GM10248 (cell line): ENCODE results near the gene NHP2.
A peak's percentile ranks its signal among the peaks of the same experiment; 100 is the strongest.

Source experiments
- CTCF ChIA-PET: fragments of 300-600 bp; sonication (Branson Sonifier 250); formaldehyde crosslinking; extraction: SDS; loops from one replicate; lab custom pipeline; 2021; ENCODE audit warnings: antibody characterized with exemption; lab: Yijun Ruan, JAX
- POLR2A ChIA-PET: fragments of 350-650 bp; sonication (Branson Sonifier 250); formaldehyde crosslinking; extraction: SDS; loops from one replicate; lab custom pipeline; 2020; ENCODE audit warnings: antibody characterized with exemption; lab: Yijun Ruan, JAX
- DNase-seq: peaks from one replicate; pipeline ENCODE4 v3.0.0; 2012; ENCODE audit errors: extremely low spot score
- CTCF ChIP-seq: IDR thresholded peaks from 2 replicates; pipeline ENCODE4 v1.5.1; 2012; ENCODE audit warnings: mild to moderate bottlenecking, low read depth; ENCODE audit errors: extremely low read depth, missing control alignments, control extremely low read depth

The NHP2 gene

GRCh38 chr5:178116143-178116885 is 37.4 kb downstream of the NHP2 start:
- TF ChIP-seq CTCF, result no peak
- CTCF ChIA-PET, result interaction anchor here (0.9 to 5.4 kb wide), 8 partner anchors 9 to 40 kb away, joined by 3 to 28 read pairs (median 4); partner anchors contain the start of genes NHP2 and RMND5B
- peak; percentile 70 for DNase-seq
- POLR2A ChIA-PET, result interaction anchor here (0.6 to 1.9 kb wide), 2 partner anchors 88 to 187 kb away, joined by 5 to 7 read pairs; partner anchors contain the start of gene HNRNPAB

- DNase-seq, result no peak
- ChIA-PET POLR2A (interaction anchor here (0.6 to 1.9 kb wide), 2 partner anchors 88 to 187 kb away, joined by 5 to 7 read pairs; partner anchors contain the start of gene HNRNPAB), CTCF (interaction anchor here (0.9 to 4.1 kb wide), 6 partner anchors 10 to 39 kb away, joined by 3 to 28 read pairs (median 4); partner anchors contain the start of gene NHP2)
- TF ChIP-seq CTCF, result no peak
Observed at GRCh38 chr5:178115814-178116142, 37.9 kb downstream of the NHP2 start.

GRCh38 chr5:178115136-178115813 is 38.4 kb downstream of the NHP2 start:
- TF ChIP-seq CTCF, result no peak
- ChIA-PET POLR2A (interaction anchor here (1.9 kb wide), 1 partner anchor 89 kb away, joined by 5 read pairs; the partner anchor contains the start of gene HNRNPAB), CTCF (interaction anchor here (0.9 to 4.1 kb wide), 4 partner anchors 28 to 39 kb away, joined by 3 to 28 read pairs (median 4); partner anchors contain the start of gene NHP2)
- no peak for DNase-seq

GRCh38 chr5:178114325-178115135 is 39.2 kb downstream of the NHP2 start:
- no peak for DNase-seq
- POLR2A ChIA-PET, result interaction anchor here (0.9 kb wide), 1 partner anchor 90 kb away, joined by 3 read pairs; the partner anchor contains the start of gene HNRNPAB
- CTCF ChIA-PET, result interaction anchor here (1.0 to 4.1 kb wide), 3 partner anchors 17 to 44 kb away, joined by 3 to 28 read pairs (median 3); no protein-coding TSS in a partner anchor
- TF ChIP-seq CTCF, result no peak

GRCh38 chr5:178113841-178114324 is 39.8 kb downstream of the NHP2 start:
- TF ChIP-seq CTCF, result no peak
- ChIA-PET CTCF (interaction anchor here (1.0 to 1.4 kb wide), 2 partner anchors 17 to 44 kb away, joined by 3 read pairs; no protein-coding TSS in a partner anchor), POLR2A (interaction anchor here (0.9 kb wide), 1 partner anchor 90 kb away, joined by 3 read pairs; the partner anchor contains the start of gene HNRNPAB)
- DNase-seq, result peak; percentile 59
